Ovary (tissue), 9 donors: ENCODE results near the gene TEX13B. TPM values are rescaled to one million over a fixed set of nuclear protein-coding genes. Genes with fewer than 3 reads are reported as not detected.

ENCODE experiments used
- DNase-seq, 5 donors: peaks; one replicate each; pipeline ENCODE4 v3.0.0-alpha.2; 2019 to 2020
- H3K27ac ChIP-seq, 2 donors: fragments of 200-600 bp; one replicate each; pipeline versions ENCODE4 v1.5.1 to v1.8.0; 2019 to 2022
- H3K27me3 ChIP-seq: fragments of 200-600 bp; one replicate; pipeline ENCODE4 v1.8.0; 2022
- H3K36me3 ChIP-seq: fragments of 200-600 bp; sonication (generic); one replicate; pipeline ENCODE4 v1.5.1; 2019
- H3K4me1 ChIP-seq: one replicate; pipeline ENCODE4 v1.8.1; 2013; ENCODE audit warnings: mild to moderate bottlenecking, moderate library complexity; ENCODE audit not compliant: insufficient read depth
- H3K4me3 ChIP-seq: fragments of 200-600 bp; sonication (generic); one replicate; pipeline ENCODE4 v1.5.1; 2017
- H3K9me3 ChIP-seq, 2 donors: fragments of 200-600 bp in 1 of 2; sonication (generic) in 1 of 2; one replicate each; pipeline versions ENCODE4 v1.5.1 to v1.8.1; 2013 to 2019; ENCODE audit warnings: mild to moderate bottlenecking in 1 of 2, moderate library complexity in 1 of 2
- EP300 ChIP-seq: sonication (generic); formaldehyde crosslinking; IDR thresholded peaks from one replicate; pipeline ENCODE4 v1.6.1; 2017; ENCODE audit warnings: antibody characterized with exemption
- POLR2A ChIP-seq: fragments of 450-650 bp; IDR thresholded peaks from one replicate; pipeline ENCODE4 v1.6.1; 2017; ENCODE audit warnings: antibody characterized with exemption, mild to moderate bottlenecking, moderate library complexity
- WGBS, 3 donors: extraction: QIAGEN DNeasy Blood & Tissue Kit in 1 of 3; methylation state at CpG; one replicate each; pipeline versions ENCODE4 v1.1.5 to v1.1.7; 2013 to 2017; 5-methylcytosine and 5-hydroxymethylcytosine counted together
- intact Hi-C, 4 donors: fragments of 100-400 bp; cut with DNase I; formaldehyde crosslinking; loops; one replicate each; pipeline versions ENCODE4 v1.11.0 to v1.15.1; 2022 to 2023
- polyA plus RNA-seq, 2 donors: library from polyadenylated mRNA; stranded (reverse); fragments of 200-250 nt in 1 of 2; fragments of 350-450 nt in 1 of 2; fragmentation: Illumina TruSeq in 1 of 2; extraction: RNeasy Lipid Tissue Mini Kit (QIAGEN cat#74804) in 1 of 2; gene quantifications; one replicate each; pipeline ENCODE4 v1.2.3, GENCODE V29; 2013 to 2014
- total RNA-seq, 7 donors: library from RNA; depleted of rRNA in 2 of 7; stranded (reverse); fragments of >200 nt in 2 of 7; fragmentation: NEBNext Ultra II Directional in 3 of 7; extraction: Animal tissue kit (Norgen Biotek cat#: 25700) in 3 of 7; gene quantifications; one replicate each; pipeline versions ENCODE4 v1.1.0 to v1.2.4, GENCODE V29; 2016 to 2023
- TF ChIP-seq, protein P1 (sequence below), 3 donors: fragments of 450-650 bp in 2 of 3; fragments of 200-600 bp in 1 of 3; IDR thresholded peaks; one replicate each; pipeline versions ENCODE4 v1.5.1 to v1.8.0; 2016 to 2022; ENCODE audit warnings: antibody characterized with exemption in 3 of 3, mild to moderate bottlenecking in 1 of 3
- donor health status: DM: no; HTN: no; CAD: no; lungs with moderate emphysema.
- donor health status: DM: no; HTN: no; CAD: no.
- donor health status: Bipolar disorder and iron deficiency.
- donor health status: DM: yes; HTN: yes; CAD: no.
- donor health status: DM: no; HTN: no; CAD: no.
- donor health status: DM: yes; HTN: yes; CAD: no.

TEX13B gene
- total and polyA plus RNA-seq, 9 donors = not detected

DNA sequence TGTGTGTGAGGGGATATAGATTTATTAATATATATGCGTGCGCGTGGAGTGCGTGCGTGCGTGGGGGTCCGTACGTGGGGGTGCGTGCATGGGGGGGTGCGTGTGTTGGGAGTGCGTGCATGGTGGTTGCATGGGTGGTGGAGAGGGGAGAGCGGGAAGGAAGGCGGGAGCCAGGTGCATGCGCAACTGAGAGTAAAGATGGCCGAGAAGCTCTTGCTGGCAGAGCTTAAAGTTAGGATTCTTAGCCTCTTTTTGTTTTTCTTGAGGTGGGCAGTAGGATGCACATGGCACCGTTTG, 45.8 kb downstream of the TEX13B start:
- Histone ChIP-seq H3K4me3 (no peak overlapping the region), H3K27me3 (no peaks in the 10 kb centered on the region), H3K27ac (no peak overlapping the region), H3K36me3 (no peaks in the 10 kb centered on the region), H3K4me1 (no peaks in the 10 kb centered on the region), H3K9me3 (no peaks in the 10 kb centered on the region)
- 50 to 77% (median 55%) methylated on average over 16 of the region's 16 CpGs for WGBS, 3 donors
- DNase-seq = no peak
- intact Hi-C loops = no loop called here
- TF ChIP-seq EP300 (no peak), POLR2A (no peak)
- TF ChIP-seq, protein P1, sequence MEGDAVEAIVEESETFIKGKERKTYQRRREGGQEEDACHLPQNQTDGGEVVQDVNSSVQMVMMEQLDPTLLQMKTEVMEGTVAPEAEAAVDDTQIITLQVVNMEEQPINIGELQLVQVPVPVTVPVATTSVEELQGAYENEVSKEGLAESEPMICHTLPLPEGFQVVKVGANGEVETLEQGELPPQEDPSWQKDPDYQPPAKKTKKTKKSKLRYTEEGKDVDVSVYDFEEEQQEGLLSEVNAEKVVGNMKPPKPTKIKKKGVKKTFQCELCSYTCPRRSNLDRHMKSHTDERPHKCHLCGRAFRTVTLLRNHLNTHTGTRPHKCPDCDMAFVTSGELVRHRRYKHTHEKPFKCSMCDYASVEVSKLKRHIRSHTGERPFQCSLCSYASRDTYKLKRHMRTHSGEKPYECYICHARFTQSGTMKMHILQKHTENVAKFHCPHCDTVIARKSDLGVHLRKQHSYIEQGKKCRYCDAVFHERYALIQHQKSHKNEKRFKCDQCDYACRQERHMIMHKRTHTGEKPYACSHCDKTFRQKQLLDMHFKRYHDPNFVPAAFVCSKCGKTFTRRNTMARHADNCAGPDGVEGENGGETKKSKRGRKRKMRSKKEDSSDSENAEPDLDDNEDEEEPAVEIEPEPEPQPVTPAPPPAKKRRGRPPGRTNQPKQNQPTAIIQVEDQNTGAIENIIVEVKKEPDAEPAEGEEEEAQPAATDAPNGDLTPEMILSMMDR (IDR thresholded peaks at IDR 0.05) = no peak

DNA sequence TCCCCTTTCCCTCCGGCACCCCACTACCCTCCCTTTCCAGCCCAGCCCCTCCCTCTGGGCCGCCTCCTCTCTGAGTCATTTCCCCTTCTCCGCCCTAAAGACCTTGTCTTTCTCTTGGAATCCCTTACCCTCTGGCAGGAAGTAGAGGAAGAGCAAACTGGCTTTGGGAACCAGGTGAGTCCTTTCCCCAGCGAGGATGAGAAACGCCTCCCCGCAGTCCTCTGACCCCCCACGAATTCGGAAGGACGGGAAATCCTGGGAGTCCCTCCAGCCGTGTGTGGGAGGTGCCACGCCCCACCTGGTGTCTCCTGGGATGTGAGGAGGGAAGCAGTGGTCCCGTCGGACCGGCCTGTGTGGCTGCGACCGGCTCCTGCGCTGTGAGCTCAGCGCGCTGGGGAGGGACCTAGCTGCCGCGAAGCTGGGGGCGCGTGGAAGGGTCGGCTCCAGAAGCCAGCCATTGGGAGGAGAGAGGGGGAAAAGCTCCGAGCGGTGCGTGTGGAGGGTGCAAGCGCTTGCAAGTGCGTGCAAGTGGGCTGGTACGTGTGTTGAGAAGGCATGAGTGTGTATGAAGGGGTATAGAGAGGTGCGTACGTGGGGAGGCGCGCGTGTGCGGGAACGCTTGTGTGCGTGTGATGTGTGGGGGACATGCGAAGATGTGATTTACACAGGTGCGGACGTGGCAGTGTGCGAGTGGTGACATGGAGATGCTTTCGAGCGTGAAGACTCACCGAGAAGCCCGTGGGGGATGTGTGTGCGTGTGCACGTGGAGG, 46.3 kb downstream of the TEX13B start:
- H3K4me3 ChIP-seq = no peak overlapping the region
- no peaks in the 10 kb centered on the region for H3K4me1 ChIP-seq
- no peaks in the 10 kb centered on the region for H3K9me3 ChIP-seq
- intact Hi-C loops = no loop called here
- DNase-seq = no peak
- H3K36me3 ChIP-seq = no peaks in the 10 kb centered on the region
- no peak overlapping the region for H3K27ac ChIP-seq
- WGBS, 3 donors = 34 to 51% (median 44%) methylated on average over 48 of the region's 48 CpGs
- no peaks in the 10 kb centered on the region for H3K27me3 ChIP-seq
- TF ChIP-seq EP300 (no peak), POLR2A (no peak)
- TF ChIP-seq, protein P1 (IDR thresholded peaks at IDR 0.05) = no peak

DNA sequence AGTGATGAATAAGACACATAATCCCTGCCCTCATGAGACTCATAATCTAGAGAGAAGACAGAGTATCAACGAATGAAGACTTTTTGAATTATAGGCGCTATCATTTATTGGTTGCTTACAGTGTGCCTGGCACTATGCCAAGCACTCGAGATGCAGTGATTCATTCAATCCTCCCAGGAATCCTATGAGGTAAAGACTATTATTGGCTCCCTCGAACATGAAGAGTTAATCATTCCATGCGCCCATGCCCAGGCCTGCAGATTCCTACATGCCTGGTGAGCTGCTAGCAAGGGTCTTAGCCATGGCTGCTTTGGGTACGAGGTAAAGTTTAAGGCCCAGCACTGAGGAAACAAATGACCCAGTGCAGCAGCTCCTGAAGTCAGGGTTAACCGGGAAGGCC, 47.0 kb downstream of the TEX13B start:
- WGBS, 3 donors = 41 to 59% (median 42%) methylated on average over 7 of the region's 7 CpGs
- Histone ChIP-seq H3K9me3 (no peaks in the 10 kb centered on the region), H3K36me3 (no peaks in the 10 kb centered on the region), H3K27me3 (no peaks in the 10 kb centered on the region), H3K27ac (no peak overlapping the region), H3K4me1 (no peaks in the 10 kb centered on the region), H3K4me3 (no peak overlapping the region)
- intact Hi-C loops = no loop called here
- no peak for DNase-seq
- TF ChIP-seq EP300 (no peak), POLR2A (no peak)
- TF ChIP-seq, protein P1 (IDR thresholded peaks at IDR 0.05) = no peak

DNA sequence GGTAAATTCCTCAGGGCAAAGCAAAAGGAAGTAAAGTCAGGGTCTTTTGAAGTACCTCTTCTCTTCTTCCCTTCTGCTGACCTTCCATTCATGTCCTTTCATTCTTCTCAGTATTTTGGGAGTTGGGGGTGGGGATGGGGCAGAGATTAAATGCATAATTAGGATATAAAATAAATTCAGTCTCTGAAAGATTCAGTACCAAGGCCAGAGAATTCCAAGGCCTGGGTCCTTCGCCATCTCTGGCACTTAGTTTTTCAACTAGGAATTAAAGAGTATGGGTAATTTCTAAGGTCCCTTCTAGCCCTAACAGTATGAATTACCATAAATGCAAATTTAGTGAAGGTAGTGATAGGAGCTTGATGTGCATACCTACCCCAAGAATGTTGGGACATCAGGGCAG, 47.9 kb downstream of the TEX13B start:
- Histone ChIP-seq H3K4me1 (no peaks in the 10 kb centered on the region), H3K4me3 (no peak overlapping the region), H3K9me3 (no peaks in the 10 kb centered on the region), H3K27ac (no peak overlapping the region), H3K36me3 (no peaks in the 10 kb centered on the region), H3K27me3 (no peaks in the 10 kb centered on the region)
- no peak for DNase-seq
- intact Hi-C loops = no loop called here
- TF ChIP-seq EP300 (no peak), POLR2A (no peak)
- TF ChIP-seq, protein P1 (IDR thresholded peaks at IDR 0.05) = no peak
- WGBS, 3 donors = 69 to 81% (median 79%) methylated on average over 1 of the region's 1 CpG

Other genes starting within 250 kb of the TEX13B start
- 100 to 1,000 TPM in 6 of 7 donors, 10 to 100 TPM in 1; 91.5 to 645 (median 365) TPM for gene TSC22D3, start 206.6 kb downstream of the TEX13B start, total RNA-seq
- gene TSC22D3, start 206.6 kb downstream of the TEX13B start, polyA plus RNA-seq = 100 to 1,000 TPM; 221 to 241 TPM
- gene NCBP2L, start 204.6 kb downstream of the TEX13B start, total RNA-seq = 1 to 10 TPM in 2 of 7 donors, under 1 TPM in 4, not detected in 1; 0.28 to 1.6 (median 0.72) TPM
- under 1 TPM; 0.20 to 0.35 TPM for gene NCBP2L, start 204.6 kb downstream of the TEX13B start, polyA plus RNA-seq
- gene MID2, start 156.5 kb downstream of the TEX13B start, total RNA-seq = 10 to 100 TPM; 15.9 to 29.6 (median 24.0) TPM
- gene MID2, start 156.5 kb downstream of the TEX13B start, polyA plus RNA-seq = 10 to 100 TPM in 1 of 2 donors, 1 to 10 TPM in 1; 4.3 to 19.8 TPM
- under 1 TPM in 1 of 7 donors, not detected in 6; 0.11 TPM for gene VSIG1, start 62.7 kb upstream of the TEX13B start, total RNA-seq
- gene VSIG1, start 62.7 kb upstream of the TEX13B start, polyA plus RNA-seq = under 1 TPM; 0.04 to 0.45 TPM
- 10 to 100 TPM; 24.0 to 50.5 (median 40.9) TPM for gene PSMD10, start 109.2 kb upstream of the TEX13B start, total RNA-seq
- gene PSMD10, start 109.2 kb upstream of the TEX13B start, polyA plus RNA-seq = 10 to 100 TPM; 41.6 to 59.4 TPM
- gene ATG4A, start 109.4 kb upstream of the TEX13B start, total RNA-seq = 1 to 10 TPM; 3.7 to 8.3 (median 5.2) TPM
- 10 to 100 TPM in 1 of 2 donors, 1 to 10 TPM in 1; 3.9 to 13.5 TPM for gene ATG4A, start 109.4 kb upstream of the TEX13B start, polyA plus RNA-seq